GM19372 (cell line): ENCODE measurements around the gene HTR5A.
"Not testable (repeated sequence)": the region's sequence is repeated elsewhere in the genome, so short reads cannot be mapped to it uniquely, and the experiment has no call there.

Source experiments
- ATAC-seq: cut with Tn5 transposase; IDR thresholded peaks from one replicate; pipeline ENCODE4 v1.9.1; 2021; ENCODE audit warnings: mild to moderate bottlenecking, low read depth, moderate library complexity; ENCODE audit not compliant: unreplicated experiment

The HTR5A gene

DNA sequence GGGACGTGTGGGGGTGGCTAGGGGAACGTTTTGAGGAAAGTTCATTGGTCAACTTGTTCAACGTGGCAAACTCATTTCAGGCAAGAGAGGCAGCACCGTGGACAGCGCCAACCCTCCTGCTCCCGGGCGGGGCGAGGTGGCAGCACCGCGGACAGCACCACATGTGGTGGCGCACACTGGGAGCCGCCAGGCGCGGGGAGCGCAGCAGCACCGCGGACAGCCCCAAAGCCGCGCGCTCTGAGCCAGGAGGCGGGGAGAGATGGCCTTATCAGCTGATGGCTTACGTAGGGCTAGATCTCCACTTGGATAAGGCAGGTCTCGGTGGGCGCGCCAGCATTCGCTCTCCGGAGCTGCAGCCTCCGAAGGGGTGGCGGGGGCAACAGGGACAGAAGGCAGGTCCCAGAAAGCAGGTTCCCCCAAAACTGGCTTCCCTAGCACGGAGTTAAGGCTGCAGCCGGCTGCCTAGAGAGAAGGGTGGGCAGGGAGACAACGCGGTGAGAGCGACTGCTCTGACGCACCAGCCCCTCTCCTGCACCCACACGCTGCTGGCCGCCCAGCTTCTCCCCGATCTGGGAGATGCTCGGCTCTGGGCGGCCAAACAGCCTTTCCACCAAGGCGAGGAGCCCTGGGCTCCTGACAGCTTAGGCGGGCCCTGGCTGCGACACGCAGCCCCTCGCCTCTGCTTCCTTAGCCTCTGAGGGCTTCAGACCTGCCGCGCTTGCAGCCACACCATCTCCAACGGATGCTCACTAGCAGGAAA, at the start of gene HTR5A:
TSS of gene HTR5A (plus strand) at position 333 of the 760 bp plus-strand sequence. CDS start 576 bp downstream, outside the sequence.
- peak; percentile 92 for ATAC-seq

DNA sequence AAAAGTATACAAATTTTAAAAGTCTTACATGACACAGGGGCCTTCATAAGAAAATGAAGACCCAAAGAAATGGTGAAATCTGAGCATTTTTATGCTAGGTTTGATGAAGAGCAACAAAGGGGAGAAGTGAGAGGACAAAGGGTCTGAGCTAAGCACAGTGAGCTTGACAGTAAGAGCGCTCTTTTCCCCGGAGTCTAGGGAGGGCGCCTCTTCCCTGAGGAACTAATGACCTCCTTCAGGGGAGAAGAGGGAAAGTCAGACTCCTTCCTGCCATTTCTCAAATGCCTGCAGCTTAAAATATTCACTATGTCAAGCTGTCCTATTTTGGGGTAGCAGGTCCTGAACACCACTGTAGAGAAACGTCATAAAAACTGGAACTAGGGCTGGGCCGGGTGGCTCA, 49.1 kb upstream of the HTR5A start:
- no peak for ATAC-seq

DNA sequence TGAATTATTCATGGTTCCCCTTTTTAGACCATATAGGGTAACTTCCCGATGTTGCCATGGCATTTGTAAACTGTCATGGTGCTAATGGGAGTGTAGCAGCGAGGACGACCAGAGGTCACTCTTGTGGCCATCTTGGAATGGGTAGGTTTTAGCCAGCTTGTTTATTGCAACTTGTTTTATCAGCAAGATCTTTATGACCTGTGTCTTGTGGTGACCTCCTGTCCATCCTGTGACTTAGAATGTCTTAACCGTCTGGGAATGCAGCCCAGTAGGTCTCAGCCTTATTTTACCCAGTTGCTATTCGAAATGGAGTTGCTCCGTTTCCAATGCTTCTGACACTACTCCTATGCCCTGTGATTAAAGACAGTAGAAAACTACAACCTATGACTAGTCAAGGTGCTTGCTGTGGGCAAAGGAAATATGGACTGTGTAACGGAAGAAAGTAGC, 48.4 kb upstream of the HTR5A start:
- no peak for ATAC-seq

DNA sequence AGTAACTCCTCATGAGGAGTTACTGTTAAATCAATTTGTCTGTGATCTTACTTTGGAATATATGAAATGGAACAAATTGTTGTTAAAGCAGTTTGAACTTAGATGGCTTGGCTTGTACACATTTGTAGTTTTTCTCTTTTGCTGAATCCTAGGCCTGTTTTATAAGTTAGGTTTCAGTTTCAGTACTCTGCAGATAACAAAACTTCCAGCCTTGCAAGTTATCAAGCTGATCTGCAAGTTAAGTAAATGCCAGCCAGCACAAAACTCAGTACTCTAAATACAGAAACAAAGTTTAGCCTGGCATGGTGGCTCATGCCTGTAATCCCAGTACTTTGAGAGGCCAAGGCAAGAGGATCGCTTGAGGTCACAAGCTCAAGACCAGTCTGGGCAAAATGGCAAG, 42.2 kb upstream of the HTR5A start:
- no peak for ATAC-seq

DNA sequence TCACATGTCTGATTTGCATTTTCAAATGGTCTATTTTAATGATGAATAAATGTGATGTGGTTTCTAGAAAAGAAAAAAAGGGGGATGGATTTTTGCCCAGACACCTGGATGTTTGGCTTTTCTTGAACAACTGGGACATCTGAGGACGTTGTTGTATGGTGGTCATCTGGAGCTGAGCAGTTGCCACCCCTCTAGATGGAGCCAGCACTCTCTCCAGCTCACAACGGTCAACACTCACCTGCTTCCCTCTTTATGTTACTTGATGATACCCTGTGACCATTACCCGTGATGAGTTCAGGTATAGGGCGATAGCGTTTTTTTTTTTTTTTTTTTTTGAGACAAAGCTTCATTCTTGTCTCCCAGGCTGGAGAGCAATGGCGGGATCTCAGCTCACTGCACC, 37.1 kb upstream of the HTR5A start:
- no peak for ATAC-seq

DNA sequence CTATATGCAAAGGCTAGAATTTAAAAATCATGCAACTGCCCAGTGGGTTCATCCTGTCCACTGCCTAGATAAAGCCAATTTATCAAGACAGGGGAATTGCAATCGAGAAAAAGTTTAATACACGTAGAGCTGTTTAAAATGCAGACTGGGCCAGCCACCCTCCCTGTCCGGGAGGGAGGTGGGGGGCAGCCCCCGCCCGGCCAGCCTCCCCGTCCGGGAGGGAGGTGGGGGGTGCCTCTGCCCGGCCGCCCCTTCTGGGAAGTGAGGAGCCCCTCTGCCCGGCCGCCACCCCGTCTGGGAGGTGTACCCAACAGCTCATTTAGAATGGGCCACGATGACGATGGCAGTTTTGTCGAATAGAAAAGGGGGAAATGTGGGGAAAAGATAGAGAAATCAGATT, 35.6 kb upstream of the HTR5A start:
- not testable (repeated sequence) for ATAC-seq

DNA sequence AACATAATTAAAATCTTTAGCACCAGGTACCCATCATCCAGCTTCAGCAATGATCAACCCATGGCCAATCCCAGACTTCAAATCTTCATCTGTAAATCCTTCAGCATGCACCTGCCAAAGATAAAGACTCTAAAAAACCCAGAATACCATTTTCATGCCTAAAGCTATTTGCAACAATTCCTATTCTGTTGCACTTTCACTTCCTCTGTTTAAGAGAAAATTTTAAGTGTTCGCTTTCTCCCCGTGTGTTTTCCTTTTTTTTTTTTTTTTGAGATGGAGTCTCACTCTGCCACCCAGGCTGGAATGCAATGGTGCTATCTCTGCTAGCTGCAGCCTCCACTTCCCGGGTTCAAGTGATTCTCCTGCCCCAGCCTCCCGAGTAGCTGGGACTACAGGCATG, 31.8 kb upstream of the HTR5A start:
- ATAC-seq, result no peak

DNA sequence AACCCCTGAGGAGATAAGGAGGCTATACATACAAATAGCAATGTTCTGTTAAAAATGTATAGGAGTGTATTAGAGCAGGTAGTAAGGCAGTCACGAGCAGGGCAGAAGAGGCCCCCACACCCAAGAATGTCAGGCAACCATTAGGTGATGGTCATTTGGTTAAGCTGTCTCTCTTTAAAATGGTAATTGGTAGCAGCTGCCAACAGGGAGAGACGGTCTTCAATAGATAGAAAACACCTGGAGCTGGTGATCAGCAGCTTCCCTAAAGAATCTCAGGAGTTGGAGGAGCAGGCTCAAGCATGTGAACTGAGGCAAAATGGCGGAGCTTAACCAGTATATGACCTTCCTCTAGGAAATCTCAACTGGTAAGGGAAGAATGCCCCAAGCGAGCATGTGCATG, 26.4 kb upstream of the HTR5A start:
- ATAC-seq, result no peak

DNA sequence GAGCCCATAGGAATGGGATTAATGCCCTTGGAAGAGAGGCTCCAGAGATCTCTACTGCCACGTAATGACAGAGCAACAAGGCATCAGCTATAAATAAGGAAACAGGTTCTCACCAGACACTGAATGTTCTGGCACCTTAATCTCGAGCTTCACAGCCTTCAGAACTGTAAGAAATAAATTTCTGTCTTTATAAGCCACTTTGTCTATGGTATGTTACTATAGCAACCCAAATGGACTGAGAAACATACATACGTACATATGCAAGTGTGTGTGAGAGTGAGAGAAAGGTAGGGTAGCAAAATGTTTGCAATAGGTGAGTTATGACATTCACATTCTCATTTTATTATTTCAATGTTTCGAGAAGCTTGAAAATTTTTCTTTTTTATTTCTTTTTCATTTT, 22.1 kb upstream of the HTR5A start:
- no peak for ATAC-seq

DNA sequence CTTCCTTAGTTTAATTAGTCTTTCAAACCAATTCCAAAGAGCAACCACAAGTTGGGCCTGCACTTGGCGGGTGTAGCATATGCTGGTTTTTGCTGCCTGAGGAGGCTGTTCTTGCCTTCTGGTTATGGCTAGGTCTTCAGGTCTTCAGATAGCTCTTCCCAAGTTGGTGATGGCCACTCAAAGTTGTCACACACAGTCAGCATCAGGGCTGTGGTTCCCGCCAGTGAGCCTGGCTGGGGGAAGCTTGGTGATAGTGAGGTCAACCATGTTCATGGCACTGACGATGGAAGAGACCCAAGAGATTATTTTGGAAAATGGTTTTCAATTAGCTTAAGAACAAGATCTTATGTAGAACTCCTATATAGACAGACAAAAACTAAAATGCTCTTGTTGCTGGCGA, 18.8 kb upstream of the HTR5A start:
- no peak for ATAC-seq

DNA sequence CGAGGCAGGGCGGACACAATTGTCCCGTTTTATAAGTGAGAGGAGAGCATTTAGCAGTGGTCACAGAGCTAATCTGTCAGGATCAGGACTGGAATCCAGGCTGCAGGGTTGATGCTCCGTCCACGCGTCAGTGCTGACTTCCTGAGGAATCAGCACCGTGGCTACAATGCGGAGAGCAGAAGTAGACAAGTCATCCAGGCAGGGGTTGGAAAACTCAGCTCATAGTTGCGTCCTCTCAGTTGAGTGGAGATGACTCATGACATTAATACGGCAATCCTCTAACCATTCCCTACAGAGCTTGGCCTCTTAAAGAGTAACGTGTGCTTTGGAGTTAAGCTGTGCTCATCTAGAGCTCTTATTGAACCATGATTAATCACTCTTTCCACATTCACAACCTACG, 17.1 kb upstream of the HTR5A start:
- no peak for ATAC-seq

DNA sequence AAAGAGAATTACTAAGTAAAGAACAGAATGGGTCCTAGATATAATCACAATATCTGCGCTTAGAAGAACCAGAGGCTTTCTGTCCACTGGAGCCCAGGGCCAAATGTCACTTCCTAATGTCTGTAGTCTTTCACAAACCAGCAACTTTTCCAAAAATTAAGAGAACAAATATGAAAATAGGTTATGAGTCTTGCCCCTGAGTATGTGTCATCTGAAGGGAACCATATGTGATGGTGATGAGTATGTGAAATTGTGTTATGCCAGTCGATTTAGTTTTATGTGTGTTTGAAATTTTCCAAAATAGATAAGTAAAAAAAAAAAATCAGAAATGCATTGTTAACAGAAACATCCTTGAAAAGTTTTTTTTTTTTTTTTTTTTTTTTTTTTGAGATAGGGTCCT, 15.4 kb upstream of the HTR5A start:
- ATAC-seq, result no peak

DNA sequence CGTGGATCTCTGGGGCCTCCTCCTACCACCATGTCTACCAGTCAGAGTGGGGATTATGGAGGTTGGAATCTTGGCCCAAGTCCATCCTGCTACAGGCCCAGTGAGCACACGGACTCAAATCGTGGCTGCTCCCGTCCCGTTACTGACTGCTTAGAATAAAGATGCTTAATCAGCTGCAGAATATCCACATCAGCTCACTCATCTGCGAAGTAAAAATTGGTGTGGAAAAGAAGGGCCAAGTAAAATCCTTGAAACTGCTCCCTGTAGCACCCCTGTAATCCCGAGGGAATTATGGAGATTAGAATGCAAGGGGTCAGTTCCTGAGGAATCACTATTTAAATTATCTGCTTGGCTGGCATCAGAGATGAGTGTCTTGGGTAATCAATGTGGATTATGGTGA, 13.0 kb upstream of the HTR5A start:
- ATAC-seq, result no peak

DNA sequence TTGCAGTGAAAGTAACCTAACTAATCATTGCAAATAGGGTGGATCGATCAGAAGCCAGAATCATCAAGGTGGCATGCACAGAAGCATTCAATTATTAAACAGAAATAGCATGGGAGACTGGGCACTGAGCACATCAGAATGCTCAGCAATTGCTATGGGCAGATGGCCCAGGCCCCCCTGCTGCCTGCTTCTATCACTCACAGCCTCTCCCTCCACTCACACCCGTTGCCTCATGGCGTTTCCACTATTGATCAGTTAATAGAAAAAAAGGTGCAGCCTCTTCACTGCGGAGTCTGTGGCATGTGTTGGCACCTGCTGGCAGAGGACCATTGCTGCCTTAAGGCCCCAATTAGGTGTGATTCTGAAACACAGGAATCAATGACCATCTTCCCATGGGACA, 11.2 kb upstream of the HTR5A start:
- no peak for ATAC-seq

DNA sequence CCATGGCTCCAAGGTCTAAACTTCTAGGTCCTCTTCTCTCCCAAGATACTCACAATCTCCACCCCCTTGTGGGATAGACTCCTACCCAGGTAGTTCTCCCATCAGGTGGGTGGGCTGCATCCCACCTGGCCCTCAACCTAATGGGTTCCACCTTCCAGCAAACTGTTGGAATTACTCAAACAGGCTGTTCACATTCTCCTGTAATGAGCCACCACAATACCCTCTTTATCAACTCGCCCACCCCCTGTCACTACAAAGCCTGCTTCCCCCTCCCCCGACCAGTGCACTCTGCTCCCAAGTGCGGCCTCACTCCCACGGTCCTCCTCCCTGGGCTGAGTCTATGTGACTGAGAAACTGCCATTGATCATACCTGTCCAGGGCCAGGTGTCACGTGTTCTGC, 10.4 kb upstream of the HTR5A start:
- no peak for ATAC-seq

DNA sequence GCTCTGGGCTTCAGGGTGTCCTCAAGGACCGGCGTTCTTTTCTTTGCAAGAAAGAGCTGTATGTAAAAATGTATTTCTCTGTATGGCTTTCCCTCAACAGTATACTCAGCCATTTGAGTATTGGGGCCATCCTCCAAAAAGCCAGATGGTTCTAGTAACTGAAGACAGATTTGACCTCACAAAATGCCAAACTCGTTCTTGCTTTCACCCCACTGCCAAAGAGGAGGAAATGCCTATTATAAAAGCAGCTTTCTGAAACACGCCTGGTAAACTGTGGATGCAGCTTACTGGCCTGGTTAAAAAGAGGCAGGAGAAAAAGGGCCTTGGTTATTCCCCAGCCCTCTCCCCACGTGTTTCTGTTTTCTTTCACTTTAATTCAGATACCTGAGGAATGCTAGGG, 7.7 kb upstream of the HTR5A start:
- ATAC-seq, result no peak

DNA sequence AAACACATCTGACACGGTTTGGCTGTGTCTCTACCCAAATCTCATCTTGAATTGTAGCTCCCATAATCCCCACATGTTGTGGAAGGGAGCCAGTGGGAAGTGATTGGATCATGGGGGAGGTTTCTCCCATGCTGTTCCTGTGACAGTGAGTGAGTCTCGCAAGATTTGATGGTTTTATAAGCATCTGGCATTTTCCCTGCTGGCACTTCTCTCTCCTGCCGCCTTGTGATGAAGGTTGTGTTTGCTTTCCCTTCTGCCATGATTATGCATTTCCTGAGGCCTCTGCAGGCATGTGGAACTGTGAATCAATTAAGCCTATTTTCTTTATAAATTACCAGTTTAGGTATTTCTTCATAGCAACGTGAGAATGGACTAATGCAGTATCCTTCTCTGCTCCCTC, 5.9 kb upstream of the HTR5A start:
- no peak for ATAC-seq

DNA sequence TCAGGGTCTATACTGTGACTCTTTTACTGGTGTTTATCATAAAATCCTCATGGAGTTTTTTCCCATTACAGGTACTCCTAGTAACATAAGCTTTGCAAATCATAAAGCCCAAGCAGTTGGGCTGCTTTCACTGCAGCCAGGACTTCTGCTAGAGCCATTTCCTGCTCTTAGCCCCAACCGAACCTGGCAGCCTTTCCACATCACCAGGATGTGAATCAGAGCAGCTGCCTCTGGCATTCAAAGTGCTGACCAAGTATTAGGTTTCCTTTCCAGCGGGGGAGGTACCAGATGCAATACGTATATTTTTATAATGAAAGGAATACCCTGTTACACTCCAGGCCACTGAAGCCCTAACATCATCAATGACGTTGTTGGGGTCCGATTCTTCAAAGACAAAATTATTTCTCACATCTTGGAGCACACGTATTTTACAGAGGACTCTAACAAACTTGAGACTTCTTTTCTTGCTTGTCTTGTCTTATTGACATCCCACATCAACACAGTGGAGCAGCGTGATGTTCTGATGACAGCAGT, 3.6 kb upstream of the HTR5A start:
- no peak for ATAC-seq

DNA sequence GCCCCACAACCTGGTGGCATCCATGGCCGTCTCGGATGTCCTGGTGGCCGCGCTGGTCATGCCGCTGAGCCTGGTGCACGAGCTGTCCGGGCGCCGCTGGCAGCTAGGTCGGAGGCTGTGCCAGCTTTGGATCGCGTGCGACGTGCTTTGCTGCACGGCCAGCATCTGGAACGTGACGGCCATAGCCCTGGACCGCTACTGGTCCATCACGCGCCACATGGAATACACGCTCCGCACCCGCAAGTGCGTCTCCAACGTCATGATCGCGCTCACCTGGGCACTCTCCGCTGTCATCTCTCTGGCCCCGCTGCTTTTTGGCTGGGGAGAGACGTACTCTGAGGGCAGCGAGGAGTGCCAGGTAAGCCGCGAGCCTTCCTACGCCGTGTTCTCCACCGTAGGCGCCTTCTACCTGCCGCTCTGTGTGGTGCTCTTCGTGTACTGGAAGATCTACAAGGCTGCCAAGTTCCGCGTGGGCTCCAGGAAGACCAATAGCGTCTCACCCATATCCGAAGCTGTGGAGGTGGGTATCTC, 1.1 kb downstream of the HTR5A start:
- ATAC-seq, result no peak

DNA sequence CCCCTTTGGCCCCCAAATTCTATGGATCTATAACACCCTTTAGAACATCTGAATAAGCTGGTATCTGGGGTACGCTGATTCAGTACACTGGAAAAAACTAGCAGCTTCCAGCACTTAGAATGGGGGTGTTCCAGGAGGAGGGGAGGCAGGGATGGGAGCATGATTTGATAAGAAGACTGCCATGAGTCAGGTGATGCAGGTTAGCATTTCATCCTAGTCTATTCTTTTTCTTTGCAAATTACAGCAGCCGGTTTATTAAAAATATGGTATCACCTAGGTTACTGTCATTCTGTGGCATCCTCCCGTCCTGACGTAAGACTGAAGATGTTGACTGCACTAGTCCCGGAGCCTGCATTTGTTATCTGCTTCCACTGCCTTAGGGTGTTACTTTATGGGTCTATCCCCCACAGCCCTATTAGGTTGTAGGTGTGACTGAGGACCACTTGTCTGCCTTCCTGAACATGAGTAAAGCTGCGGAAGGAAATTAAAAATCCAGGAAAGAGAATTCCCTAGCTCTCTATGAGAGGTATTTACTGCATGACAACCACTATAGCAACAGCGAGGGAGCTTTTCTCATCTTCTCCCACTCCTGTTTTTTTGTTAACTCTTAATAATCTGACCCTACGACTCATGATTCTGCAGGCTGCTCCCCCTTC, 1.9 kb downstream of the HTR5A start:
- no peak for ATAC-seq

DNA sequence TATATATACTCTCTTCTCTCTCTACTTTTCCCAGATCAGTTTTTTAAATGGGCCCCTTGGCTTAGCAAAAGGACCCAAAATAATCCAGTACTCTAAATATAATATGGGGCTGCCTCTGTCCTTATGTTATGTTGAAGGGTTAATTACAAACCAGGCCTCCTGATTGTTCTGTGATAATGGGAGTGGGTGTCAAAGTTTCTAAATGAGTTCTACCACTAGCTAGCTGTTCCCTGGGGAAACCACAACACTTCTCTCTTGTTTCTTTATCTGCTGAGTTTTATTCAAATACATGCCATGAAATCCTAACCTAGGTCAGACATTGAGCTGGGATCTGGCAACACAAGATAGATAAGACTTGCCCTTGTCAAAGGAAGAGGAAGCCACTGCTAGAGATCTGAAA, 3.8 kb downstream of the HTR5A start:
- ATAC-seq, result no peak

DNA sequence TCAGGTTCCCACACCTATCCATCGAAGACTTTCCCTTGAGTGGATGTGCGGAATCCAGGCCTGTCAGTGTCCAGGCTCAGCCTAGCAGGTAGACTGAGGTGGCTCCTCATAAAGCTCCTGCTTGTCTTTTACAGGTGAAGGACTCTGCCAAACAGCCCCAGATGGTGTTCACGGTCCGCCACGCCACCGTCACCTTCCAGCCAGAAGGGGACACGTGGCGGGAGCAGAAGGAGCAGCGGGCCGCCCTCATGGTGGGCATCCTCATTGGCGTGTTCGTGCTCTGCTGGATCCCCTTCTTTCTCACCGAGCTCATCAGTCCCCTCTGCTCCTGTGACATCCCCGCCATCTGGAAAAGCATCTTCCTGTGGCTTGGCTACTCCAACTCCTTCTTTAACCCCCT, 13.9 kb downstream of the HTR5A start:
- no peak for ATAC-seq
